Rectal smooth muscle tissue (tissue), 1 donor: ENCODE measurements around the gene NCBP3.
"Not testable (repeated sequence)": the region's sequence is repeated elsewhere in the genome, so short reads cannot be mapped to it uniquely, and the experiment has no call there.

Experiments
- H3K27ac ChIP-seq: one replicate; pipeline ENCODE4 v1.7.0; 2013; ENCODE audit warnings: low read depth, low read length, inconsistent platforms
- H3K27me3 ChIP-seq: one replicate; pipeline ENCODE4 v1.7.0; 2013; ENCODE audit warnings: low read length; ENCODE audit not compliant: control insufficient read depth, insufficient read depth
- H3K36me3 ChIP-seq: one replicate; pipeline ENCODE4 v1.7.0; 2013; ENCODE audit warnings: low read length; ENCODE audit not compliant: control insufficient read depth, insufficient read depth
- H3K4me1 ChIP-seq: one replicate; pipeline ENCODE4 v1.7.0; 2013; ENCODE audit warnings: low read length; ENCODE audit not compliant: control insufficient read depth, insufficient read depth
- H3K4me3 ChIP-seq: one replicate; pipeline ENCODE4 v1.7.0; 2013; ENCODE audit warnings: low read length
- H3K9ac ChIP-seq: one replicate; pipeline ENCODE4 v1.7.0; 2013; ENCODE audit warnings: low read length

NCBP3 gene

DNA sequence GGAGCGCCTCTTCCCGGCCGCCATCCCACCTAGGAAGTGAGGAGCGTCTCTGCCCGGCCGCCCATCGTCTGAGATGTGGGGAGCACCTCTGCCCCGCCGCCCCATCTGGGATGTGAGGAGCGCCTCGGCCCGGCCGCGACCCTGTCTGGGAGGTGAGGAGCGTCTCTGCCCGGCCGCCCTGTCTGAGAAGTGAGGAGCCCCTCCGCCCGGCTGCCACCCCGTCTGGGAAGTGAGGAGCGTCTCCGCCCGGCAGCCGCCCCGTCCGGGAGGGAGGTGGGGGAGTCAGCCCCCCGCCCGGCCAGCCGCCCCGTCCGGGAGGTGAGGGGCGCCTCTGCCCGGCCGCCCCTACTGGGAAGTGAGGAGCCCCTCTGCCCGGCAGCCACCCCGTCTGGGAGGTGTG lies 8.2 kb upstream of the NCBP3 start:
- H3K4me3 ChIP-seq, H3K4me1 ChIP-seq, H3K9ac ChIP-seq, H3K27ac ChIP-seq, H3K36me3 ChIP-seq, H3K27me3 ChIP-seq: not testable (repeated sequence)

DNA sequence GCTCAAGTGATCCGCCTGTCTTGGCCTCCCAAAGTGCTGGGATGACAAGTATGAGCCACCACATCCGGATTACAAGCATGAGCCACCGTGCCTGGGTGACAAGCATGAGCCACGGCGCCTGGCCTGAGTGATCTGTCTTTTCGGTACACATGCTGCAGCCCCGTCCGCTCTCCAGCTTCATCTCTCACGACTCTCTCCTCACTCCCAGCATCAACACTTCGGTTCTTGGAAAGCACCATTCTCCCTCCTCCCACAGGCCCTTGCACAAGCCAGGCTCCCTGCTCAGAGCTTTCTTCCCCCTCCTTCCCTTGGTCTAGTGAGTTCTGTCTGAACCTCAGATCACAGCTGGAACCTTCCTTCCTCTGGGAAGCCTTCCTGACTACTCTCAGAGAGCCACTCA lies 6.5 kb upstream of the NCBP3 start:
- no peak overlapping the region for H3K9ac ChIP-seq
- H3K4me1 ChIP-seq, result no peaks in the 10 kb centered on the region

DNA sequence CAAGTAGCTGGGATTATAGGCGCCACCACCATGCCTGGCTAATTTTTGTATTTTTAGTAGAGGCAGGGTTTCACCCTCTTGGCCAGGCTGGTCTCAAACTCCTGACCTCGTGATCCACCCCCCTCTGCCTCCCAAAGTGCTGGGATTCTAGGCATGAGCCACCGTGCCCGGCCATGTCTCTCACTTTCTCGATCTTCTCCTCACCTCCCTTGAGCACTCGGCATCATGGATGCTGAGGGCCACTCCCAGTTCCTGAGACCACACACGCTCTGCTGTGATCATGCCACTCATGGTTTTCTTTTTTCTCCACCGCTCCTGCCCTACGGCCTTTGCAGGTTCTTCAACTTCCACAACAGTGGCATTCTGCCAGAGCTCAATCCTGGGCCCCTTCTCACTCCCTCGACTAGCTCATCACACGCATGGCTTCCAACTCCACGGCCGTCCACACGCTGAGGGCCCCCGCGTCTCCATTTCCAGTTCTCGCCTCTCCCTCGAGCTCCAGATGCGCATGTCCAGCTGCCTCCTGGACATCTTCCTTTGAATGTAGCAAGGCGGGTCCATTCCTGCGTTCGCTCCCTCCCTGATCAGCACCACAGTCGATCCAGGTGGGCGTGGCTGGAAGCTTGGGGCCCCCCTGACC lies 5.5 kb upstream of the NCBP3 start:
- H3K27me3 ChIP-seq, result no peaks in the 10 kb centered on the region
- no peak overlapping the region for H3K9ac ChIP-seq
- H3K36me3 ChIP-seq, result no peaks in the 10 kb centered on the region
- no peaks in the 10 kb centered on the region for H3K4me1 ChIP-seq
- H3K4me3 ChIP-seq, result no peak overlapping the region
- H3K27ac ChIP-seq, result no peak overlapping the region

More for the DNA sequence above, 6.5 kb upstream of the NCBP3 start:
- no peak overlapping the region for H3K4me3 ChIP-seq
- no peaks in the 10 kb centered on the region for H3K27me3 ChIP-seq
- H3K36me3 ChIP-seq, result no peaks in the 10 kb centered on the region
- no peak overlapping the region for H3K27ac ChIP-seq

DNA sequence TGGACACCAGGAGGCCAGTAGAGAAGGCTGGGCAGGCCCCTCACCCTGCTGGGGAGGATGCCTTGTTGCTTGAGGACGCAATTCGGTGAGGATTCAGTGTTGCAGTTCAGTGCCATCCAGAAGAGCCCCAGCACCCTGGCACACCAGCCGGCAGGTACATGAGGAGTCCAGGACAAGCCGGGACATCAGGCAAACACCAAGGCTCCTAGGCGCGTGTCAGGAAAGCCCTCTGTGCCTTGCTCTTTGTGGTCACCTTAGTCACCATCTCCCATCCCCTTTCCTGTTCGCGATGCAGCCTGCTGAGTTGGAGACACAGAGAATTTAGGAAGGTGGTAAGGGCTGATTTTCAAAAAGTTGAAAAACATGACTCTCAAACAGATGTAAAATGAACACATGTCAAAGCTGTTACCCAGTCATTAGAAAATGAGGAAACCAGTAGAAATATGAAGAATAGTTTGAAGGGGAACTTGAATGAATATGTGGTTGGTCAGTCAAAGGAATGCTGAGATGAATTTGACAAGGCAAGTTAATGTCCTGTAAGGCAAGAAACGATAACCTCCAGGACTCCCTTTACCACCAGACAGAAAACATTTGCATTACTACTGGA lies 2.3 kb upstream of the NCBP3 start:
- H3K4me3 ChIP-seq, result no peak overlapping the region
- peaks cover 4% of the 10 kb centered on the region for H3K36me3 ChIP-seq
- H3K4me1 ChIP-seq, result peaks cover 6% of the 10 kb centered on the region
- H3K27ac ChIP-seq, result no peak overlapping the region
- H3K9ac ChIP-seq, result no peak overlapping the region
- H3K27me3 ChIP-seq, result no peaks in the 10 kb centered on the region

DNA sequence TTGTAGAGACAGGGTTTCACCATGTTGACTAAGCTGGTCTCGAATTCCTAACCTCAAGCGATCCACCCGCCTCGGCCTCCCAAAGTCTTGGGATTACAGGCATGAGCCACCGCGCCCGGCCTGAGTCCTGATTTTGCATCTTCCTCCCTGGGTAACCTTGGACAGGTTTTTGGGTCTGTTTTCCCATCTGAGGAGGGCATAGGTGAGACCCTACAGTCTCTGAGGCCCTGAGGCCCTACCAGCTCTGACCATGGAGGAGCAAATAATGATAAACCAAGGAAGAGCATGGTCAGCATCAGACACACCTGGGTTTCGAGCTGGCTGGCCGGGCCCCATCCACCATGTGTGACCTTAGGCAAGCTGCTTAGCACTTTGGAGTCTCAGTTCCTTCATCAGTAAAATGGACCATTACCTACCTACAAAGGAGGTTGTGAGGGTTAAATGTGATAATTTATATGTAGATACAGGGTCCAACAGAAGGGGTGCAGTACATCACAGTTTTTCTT lies 1.2 kb upstream of the NCBP3 start:
- no peaks in the 10 kb centered on the region for H3K27me3 ChIP-seq
- no peak overlapping the region for H3K27ac ChIP-seq
- no peak overlapping the region for H3K9ac ChIP-seq
- no peak overlapping the region for H3K4me3 ChIP-seq
- peaks cover 4% of the 10 kb centered on the region for H3K36me3 ChIP-seq
- peaks cover 6% of the 10 kb centered on the region for H3K4me1 ChIP-seq

DNA sequence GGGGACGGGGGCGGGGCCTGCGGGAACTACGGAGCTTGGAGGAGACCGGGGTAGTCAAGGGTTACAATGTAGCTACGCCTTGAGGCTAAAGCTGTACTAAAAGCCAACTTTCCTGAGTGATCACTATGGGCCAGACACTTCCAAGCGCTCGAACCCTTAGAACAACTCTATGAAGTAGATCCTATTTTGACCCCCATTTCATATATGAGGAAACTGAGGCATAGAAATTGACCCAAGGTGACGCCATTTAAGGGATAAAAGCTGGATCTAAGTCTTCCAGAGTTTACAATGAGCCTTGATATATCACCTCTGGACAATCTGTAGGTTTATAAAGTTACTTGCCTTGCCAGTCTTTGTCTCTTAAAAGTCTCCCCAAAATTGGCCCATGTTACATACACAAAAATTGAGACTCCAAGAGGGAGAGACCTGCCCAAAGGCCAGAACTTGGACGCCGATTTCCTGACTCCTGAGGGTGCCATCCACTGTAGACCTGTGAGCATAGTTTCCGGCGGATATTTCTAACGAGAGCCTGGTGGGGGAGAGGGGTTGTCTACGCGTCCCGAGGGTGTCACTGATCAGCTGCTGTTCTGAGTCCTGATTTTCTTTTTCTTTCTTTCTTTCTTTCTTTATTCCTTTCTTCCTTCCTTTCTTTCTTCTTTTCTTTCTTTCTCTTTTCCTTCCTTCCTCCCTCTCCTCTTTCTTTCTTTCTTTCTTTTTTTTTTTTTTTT lies 555 bp upstream of the NCBP3 start:
- no peak overlapping the region for H3K9ac ChIP-seq
- H3K27ac ChIP-seq, result no peak overlapping the region
- peaks cover 7% of the 10 kb centered on the region for H3K36me3 ChIP-seq
- H3K27me3 ChIP-seq, result no peaks in the 10 kb centered on the region
- peaks cover 6% of the 10 kb centered on the region for H3K4me1 ChIP-seq
- H3K4me3 ChIP-seq, result peak overlapping the region; percentile 35

DNA sequence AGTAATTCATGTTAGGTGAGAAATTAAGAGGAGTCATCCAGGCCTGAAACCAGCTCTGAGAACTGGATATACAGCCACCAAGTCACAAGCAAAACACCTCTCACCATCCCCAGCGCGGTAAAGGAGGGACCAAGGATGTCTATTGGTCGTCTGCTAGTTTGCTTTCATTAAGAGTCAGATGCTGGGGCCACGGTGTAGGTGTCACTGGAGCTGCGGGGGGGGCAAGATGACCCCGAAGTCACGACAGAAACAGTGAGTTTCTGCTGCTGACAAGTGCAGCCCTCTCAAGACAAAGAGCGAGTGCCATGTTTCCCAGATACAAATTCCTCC lies 790 bp downstream of the NCBP3 start:
- Histone ChIP-seq H3K27ac (peak overlapping the region; percentile 78), H3K27me3 (no peaks in the 10 kb centered on the region), H3K36me3 (peaks cover 7% of the 10 kb centered on the region), H3K9ac (peak overlapping the region; percentile 25), H3K4me3 (peak overlapping the region; percentile 87), H3K4me1 (peaks cover 6% of the 10 kb centered on the region)

DNA sequence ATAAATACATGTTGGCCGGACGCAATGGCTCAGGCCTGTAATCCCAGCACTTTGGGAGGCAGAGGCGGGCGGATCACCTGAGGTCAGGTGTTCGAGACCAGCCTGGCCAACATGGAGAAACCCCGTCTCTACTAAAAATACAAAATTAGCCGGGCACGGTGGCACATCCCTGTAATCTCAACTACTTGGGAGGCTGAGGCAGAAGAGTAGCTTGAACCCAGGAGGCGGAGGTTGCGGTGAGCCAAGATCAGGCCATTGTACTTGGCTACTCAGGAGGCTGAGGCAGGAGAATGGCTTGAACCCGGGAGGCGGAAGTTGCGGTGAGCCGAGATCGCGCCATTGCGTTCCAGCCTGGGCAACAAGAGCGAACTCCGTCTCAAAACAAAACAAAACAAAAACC lies 1.5 kb downstream of the NCBP3 start:
- H3K27ac ChIP-seq, H3K36me3 ChIP-seq, H3K9ac ChIP-seq, H3K27me3 ChIP-seq, H3K4me1 ChIP-seq: not testable (repeated sequence)
- H3K4me3 ChIP-seq, result peak overlapping the region; percentile 12

DNA sequence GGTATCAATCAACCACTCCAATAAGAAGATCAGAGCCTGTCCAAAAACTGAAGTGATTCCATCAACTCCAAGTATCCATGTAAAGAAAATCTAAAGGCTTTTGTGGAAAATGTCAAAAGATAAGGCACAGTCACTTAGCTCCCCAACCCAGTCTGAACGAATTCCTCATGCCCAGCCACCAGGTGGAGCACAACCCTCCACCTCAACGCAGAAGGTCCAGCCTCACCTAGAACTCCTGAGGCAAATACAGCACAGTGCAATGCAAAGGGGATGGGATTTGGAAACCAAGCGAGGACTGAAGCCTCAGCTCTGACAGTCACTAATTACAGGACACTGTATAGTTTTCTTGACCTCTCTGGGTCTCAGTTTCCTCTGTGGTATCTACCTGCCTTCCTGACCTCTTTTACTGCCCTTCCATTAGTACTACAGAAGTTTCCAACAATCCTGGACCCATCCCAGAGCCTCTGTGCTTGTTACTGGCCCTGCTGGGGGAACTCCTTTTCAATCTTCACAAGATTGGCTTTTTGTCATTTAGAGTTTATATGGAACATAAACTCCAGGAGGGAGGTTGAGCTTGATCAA lies 2.0 kb downstream of the NCBP3 start:
- peak overlapping the region; percentile 12 for H3K4me3 ChIP-seq
- H3K27me3 ChIP-seq, result no peaks in the 10 kb centered on the region
- H3K27ac ChIP-seq, result no peak overlapping the region
- H3K9ac ChIP-seq, result no peak overlapping the region
- H3K36me3 ChIP-seq, result peaks cover 9% of the 10 kb centered on the region
- peaks cover 6% of the 10 kb centered on the region for H3K4me1 ChIP-seq

DNA sequence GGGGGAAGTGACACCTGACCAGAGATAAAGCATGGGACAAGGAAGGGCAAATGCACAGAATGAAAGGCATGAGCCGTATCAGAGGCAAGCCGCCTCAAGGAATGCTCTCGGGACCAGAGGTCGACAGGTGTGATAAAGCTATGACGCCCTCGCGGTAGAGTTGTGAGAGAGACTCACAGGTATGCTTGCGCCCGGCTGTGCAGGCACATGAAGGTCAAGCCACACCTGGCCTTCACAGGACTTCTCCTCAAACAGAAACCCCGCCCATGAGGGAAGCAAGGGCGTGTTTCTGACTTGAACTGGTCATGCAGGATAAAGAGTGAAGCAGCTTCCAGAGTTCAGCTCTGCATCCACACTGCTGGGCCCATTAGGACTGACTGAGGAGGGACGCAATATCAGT lies 7.8 kb downstream of the NCBP3 start:
- Histone ChIP-seq H3K36me3 (peaks cover 19% of the 10 kb centered on the region), H3K9ac (peak overlapping the region; percentile 12), H3K4me1 (no peaks in the 10 kb centered on the region), H3K27ac (no peak overlapping the region), H3K27me3 (no peaks in the 10 kb centered on the region), H3K4me3 (no peak overlapping the region)

DNA sequence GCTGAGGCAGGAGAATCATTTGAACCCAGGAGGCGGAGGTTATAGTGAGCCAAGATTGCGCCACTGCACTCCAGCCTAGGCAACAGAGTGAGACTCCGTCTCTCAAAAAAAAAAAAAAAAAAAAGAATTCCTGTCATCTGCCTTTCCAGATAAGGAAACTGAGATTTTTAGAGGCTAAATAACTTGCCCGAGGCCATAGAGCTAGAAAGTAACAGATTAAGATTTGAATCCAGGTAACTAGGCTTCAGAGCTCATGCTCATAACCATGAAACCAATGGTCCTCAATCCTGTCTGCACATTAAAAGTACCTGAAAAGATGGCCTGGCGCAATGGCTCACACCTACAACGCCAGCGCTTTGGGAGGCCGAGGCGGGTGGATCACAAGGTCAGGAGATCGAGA lies 9.5 kb downstream of the NCBP3 start:
- H3K9ac ChIP-seq, result no peak overlapping the region
- no peaks in the 10 kb centered on the region for H3K4me1 ChIP-seq
- no peak overlapping the region for H3K27ac ChIP-seq
- no peaks in the 10 kb centered on the region for H3K27me3 ChIP-seq
- H3K4me3 ChIP-seq, result no peak overlapping the region
- peaks cover 16% of the 10 kb centered on the region for H3K36me3 ChIP-seq

DNA sequence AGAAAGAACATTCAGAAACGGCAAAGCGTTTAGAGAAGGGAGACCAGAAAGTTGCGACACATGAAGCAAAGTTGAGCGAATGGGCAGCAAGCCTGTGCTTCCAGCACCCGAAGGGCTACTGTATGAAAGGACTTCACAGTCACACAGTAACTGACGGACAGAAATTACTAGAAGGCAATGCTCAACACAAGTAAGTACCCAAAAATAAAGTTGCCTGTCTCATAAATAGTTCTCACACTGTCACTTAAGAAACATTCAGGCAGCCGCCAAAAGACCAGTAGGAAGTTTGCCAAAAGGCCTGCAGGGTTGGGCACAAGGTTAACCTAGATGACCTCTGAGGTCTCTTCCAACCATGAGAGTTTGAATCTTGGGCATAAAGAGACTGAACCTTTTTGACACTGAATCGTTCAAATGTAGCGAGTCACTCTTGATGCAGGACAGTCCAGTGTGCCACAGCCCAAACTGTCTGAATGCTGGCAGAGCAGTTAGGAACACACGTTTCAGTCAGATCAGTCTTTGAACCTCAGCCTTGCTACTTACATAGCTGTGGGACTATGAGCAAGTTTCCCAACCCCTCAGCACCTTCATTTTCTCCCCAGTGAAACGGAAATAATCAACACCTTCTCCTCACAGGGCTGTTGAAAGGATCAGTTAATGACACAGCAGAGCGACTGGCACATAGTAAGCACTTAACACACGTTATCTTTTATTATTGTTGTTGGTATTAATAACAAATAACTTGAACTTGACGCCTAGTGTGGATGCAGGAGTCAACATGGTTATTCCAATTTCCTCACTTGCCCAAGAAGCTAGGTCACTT lies 10.4 kb downstream of the NCBP3 start:
- Histone ChIP-seq H3K27ac (no peak overlapping the region), H3K9ac (no peak overlapping the region), H3K27me3 (no peaks in the 10 kb centered on the region), H3K4me3 (no peak overlapping the region), H3K36me3 (peaks cover 16% of the 10 kb centered on the region), H3K4me1 (no peaks in the 10 kb centered on the region)
